Smooth muscle cell (in vitro differentiated cells): ENCODE results near the gene FBXW7. TPM values are rescaled to one million over a fixed set of nuclear protein-coding genes. Genes with fewer than 3 reads are reported as not detected.

Experiments used
- DNase-seq: peaks from one replicate; lab custom pipeline; 2025; ENCODE audit not compliant: unreplicated experiment; lab: John Stamatoyannopoulos, UW
- H2AFZ ChIP-seq: fragments of 200-600 bp; sonication (generic); 2 replicates; pipeline ENCODE4 v1.6.0; 2016; ENCODE audit warnings: antibody characterized with exemption, low read depth, mild to moderate bottlenecking
- H3F3A ChIP-seq: fragments of 200-600 bp; sonication (generic); 2 replicates; pipeline ENCODE4 v1.6.0; 2017; ENCODE audit warnings: antibody characterized with exemption, low read depth
- H3K27ac ChIP-seq: fragments of 200-600 bp; sonication (generic); 2 replicates; pipeline ENCODE4 v1.5.1; 2016; ENCODE audit warnings: low read depth, mild to moderate bottlenecking
- H3K27me3 ChIP-seq: fragments of 200-600 bp; sonication (generic); 2 replicates; pipeline ENCODE4 v1.6.1; 2016; ENCODE audit warnings: low read depth, mild to moderate bottlenecking
- H3K36me3 ChIP-seq: fragments of 200-600 bp; sonication (generic); 2 replicates; pipeline ENCODE4 v1.5.1; 2016; ENCODE audit warnings: low read depth
- H3K4me1 ChIP-seq: fragments of 200-600 bp; sonication (generic); 2 replicates; pipeline ENCODE4 v1.5.1; 2016; ENCODE audit warnings: low read depth
- H3K4me2 ChIP-seq: fragments of 200-600 bp; sonication (generic); 2 replicates; pipeline ENCODE4 v1.6.0; 2016; ENCODE audit warnings: mild to moderate bottlenecking
- H3K4me3 ChIP-seq: fragments of 200-600 bp; sonication (generic); 2 replicates; pipeline ENCODE4 v1.5.1; 2016; ENCODE audit warnings: mild to moderate bottlenecking
- H3K79me2 ChIP-seq: fragments of 200-600 bp; sonication (generic); 2 replicates; pipeline ENCODE4 v1.6.0; 2016; ENCODE audit warnings: low read depth, mild to moderate bottlenecking
- H3K9ac ChIP-seq: fragments of 200-600 bp; sonication (generic); 2 replicates; pipeline ENCODE4 v1.6.0; 2016; ENCODE audit warnings: low read depth
- H3K9me3 ChIP-seq: fragments of 200-600 bp; sonication (generic); replicated peaks from 2 replicates; pipeline ENCODE4 v1.5.1; 2016; ENCODE audit warnings: low read depth
- H4K20me1 ChIP-seq: fragments of 200-600 bp; sonication (generic); 2 replicates; pipeline ENCODE4 v1.6.0; 2016; ENCODE audit warnings: low read depth
- WGBS: methylation state at CpG from one replicate; pipeline ENCODE4 v1.1.7; 2016; ENCODE audit warnings: low lambda C conversion rate; 5-methylcytosine and 5-hydroxymethylcytosine counted together
- polyA plus RNA-seq: library from polyadenylated mRNA; unstranded; fragments of >200 nt; fragmentation: Nextera tagmentation; extraction: Ambion mirVana; gene quantifications from 2 replicates; pipeline ENCODE4 v1.2.1, GENCODE V29; 2016
- total RNA-seq: library from RNA; depleted of rRNA; stranded (reverse); fragments of >200 nt; gene quantifications from 2 replicates; pipeline ENCODE4 v1.2.3, GENCODE V29; 2014
- TF ChIP-seq, protein P1 (sequence below): fragments of 200-600 bp; sonication (generic); IDR thresholded peaks from 2 replicates; pipeline ENCODE4 v1.5.1; 2017; ENCODE audit warnings: borderline replicate concordance, mild to moderate bottlenecking, antibody characterized with exemption; ENCODE audit not compliant: insufficient read depth, poor library complexity, severe bottlenecking

FBXW7 gene
- total and polyA plus RNA-seq, 2 experiments from 2014 or later = 16.4 to 31.6 TPM

DNA sequence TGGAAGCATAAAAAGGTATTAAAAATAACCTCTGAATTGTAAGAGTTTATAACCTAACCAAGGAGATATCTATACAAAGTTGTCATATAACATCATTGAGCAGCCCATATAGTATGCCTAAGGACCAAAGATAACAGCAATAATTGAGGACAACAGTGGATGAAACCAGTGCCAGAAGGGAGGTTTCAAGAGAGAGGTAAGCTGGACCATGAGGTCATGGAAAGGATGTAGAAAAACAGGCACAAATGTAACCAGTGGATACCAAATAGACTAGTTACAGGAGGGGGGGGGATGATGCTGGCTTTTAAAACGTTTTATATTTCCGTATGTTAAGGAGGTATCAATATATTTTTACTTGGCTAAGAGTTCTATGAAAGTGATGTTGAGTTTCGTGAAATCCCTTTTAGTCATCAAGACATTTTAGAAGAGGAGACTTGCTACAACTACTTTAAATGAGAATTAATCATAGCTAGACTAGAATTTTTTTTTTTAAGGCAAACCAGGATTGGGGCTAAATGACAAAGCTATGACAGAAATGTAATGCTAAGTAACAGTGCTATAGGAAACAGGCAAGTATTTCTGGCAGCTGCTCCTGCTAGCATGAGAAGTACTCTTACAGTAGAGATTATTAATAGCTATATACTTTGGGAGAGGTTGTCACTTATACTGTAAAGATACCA, 161.1 kb downstream of the FBXW7 start:
- no peak overlapping the region for H3K4me2 ChIP-seq
- H2AFZ ChIP-seq = no peak overlapping the region
- TF ChIP-seq, protein P1, sequence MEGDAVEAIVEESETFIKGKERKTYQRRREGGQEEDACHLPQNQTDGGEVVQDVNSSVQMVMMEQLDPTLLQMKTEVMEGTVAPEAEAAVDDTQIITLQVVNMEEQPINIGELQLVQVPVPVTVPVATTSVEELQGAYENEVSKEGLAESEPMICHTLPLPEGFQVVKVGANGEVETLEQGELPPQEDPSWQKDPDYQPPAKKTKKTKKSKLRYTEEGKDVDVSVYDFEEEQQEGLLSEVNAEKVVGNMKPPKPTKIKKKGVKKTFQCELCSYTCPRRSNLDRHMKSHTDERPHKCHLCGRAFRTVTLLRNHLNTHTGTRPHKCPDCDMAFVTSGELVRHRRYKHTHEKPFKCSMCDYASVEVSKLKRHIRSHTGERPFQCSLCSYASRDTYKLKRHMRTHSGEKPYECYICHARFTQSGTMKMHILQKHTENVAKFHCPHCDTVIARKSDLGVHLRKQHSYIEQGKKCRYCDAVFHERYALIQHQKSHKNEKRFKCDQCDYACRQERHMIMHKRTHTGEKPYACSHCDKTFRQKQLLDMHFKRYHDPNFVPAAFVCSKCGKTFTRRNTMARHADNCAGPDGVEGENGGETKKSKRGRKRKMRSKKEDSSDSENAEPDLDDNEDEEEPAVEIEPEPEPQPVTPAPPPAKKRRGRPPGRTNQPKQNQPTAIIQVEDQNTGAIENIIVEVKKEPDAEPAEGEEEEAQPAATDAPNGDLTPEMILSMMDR = no peak
- H3K9ac ChIP-seq = no peak overlapping the region
- H4K20me1 ChIP-seq = peaks cover 31% of the 10 kb centered on the region
- H3K27ac ChIP-seq = peak overlapping the region; percentile 26
- no peaks in the 10 kb centered on the region for H3K27me3 ChIP-seq
- no peaks in the 10 kb centered on the region for H3K36me3 ChIP-seq
- 83% methylated on average over 3 of the region's 3 CpGs for WGBS
- peaks cover 6% of the 10 kb centered on the region for H3K79me2 ChIP-seq
- no peaks in the 10 kb centered on the region for H3F3A ChIP-seq
- no peak overlapping the region for H3K4me3 ChIP-seq
- H3K4me1 ChIP-seq = no peaks in the 10 kb centered on the region
- no peaks in the 10 kb centered on the region for H3K9me3 ChIP-seq
- DNase-seq = no peak

DNA sequence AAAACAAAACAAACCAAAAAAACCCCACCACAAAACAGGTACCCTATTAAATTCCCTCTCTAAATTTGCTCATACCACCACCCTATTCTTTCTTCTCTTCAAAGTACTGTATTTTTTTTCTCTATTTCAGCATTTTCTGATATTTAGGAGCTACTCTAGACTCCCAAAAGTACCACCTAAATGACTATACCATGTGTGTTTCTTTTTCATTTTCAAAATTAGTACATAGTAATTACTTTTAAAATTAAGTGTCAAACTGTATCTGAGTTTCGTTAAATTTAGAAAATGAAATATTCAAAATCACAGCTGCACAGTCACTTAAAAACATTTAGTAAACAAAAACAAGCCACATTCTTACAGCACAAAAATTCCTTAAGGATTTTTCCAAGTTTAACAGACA, 161.7 kb downstream of the FBXW7 start:
- H3K79me2 ChIP-seq = peaks cover 6% of the 10 kb centered on the region
- 88% methylated on average over 1 of the region's 1 CpG for WGBS
- no peaks in the 10 kb centered on the region for H3K4me1 ChIP-seq
- no peak overlapping the region for H3K9ac ChIP-seq
- H3K36me3 ChIP-seq = no peaks in the 10 kb centered on the region
- no peaks in the 10 kb centered on the region for H3F3A ChIP-seq
- H3K9me3 ChIP-seq = no peaks in the 10 kb centered on the region
- DNase-seq = no peak
- TF ChIP-seq, protein P1 = no peak
- no peak overlapping the region for H2AFZ ChIP-seq
- peaks cover 36% of the 10 kb centered on the region for H4K20me1 ChIP-seq
- no peak overlapping the region for H3K4me3 ChIP-seq
- H3K27ac ChIP-seq = peak overlapping the region; percentile 26
- no peaks in the 10 kb centered on the region for H3K27me3 ChIP-seq
- no peak overlapping the region for H3K4me2 ChIP-seq

DNA sequence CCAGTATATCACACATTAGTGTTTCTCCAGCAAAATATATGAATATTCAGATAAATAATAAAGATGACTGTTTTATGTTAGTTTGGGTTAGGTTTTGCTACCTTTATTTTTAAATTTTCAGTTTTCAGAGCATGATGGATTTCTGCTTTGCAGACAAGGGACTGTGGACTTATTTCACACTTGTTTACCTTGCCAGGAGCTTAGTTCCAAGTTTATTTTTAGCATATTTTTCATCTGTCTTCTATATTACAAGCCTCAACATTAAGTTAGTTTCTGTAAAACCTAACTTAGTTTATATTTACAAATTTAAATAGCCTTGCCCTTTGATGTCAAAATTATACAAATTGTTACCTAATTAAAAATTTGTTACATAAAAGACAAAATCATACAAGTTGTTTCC, 163.4 kb downstream of the FBXW7 start:
- DNase-seq = no peak
- Histone ChIP-seq H2AFZ (no peak overlapping the region), H3K4me3 (no peak overlapping the region), H3K9ac (no peak overlapping the region), H3K27ac (no peak overlapping the region), H3F3A (no peaks in the 10 kb centered on the region), H3K4me1 (no peaks in the 10 kb centered on the region), H3K27me3 (no peaks in the 10 kb centered on the region), H3K4me2 (no peak overlapping the region), H4K20me1 (peaks cover 44% of the 10 kb centered on the region), H3K79me2 (no peaks in the 10 kb centered on the region), H3K9me3 (no peaks in the 10 kb centered on the region), H3K36me3 (no peaks in the 10 kb centered on the region)
- TF ChIP-seq, protein P1 = no peak

DNA sequence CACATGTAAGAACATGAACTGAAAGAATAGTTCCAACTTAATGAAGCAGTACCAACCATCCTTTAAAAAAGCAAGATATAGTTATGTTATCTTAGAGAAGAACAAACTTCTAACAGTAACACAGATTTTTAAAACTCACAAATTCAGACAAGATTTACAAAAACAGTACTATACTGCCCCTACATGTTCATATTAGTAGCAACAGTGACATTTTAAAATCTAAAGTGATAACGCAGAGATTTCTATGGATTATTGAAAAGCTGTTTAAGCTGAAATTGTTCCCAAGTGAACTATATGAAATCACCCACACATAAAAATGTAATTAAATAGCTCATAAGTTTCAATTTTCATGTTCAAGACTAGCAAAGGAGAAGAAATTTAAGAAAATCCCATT, 166.0 kb downstream of the FBXW7 start:
- H3K4me1 ChIP-seq = no peaks in the 10 kb centered on the region
- WGBS = 83% methylated on average over 1 of the region's 1 CpG
- H3K4me3 ChIP-seq = no peak overlapping the region
- no peaks in the 10 kb centered on the region for H3K27me3 ChIP-seq
- H2AFZ ChIP-seq = no peak overlapping the region
- no peak overlapping the region for H3K4me2 ChIP-seq
- H3K9me3 ChIP-seq = no peaks in the 10 kb centered on the region
- H3F3A ChIP-seq = no peaks in the 10 kb centered on the region
- no peak overlapping the region for H3K9ac ChIP-seq
- peaks cover 42% of the 10 kb centered on the region for H4K20me1 ChIP-seq
- TF ChIP-seq, protein P1 = peak; percentile 40
- no peak overlapping the region for H3K27ac ChIP-seq
- H3K36me3 ChIP-seq = no peaks in the 10 kb centered on the region
- no peaks in the 10 kb centered on the region for H3K79me2 ChIP-seq
- DNase-seq = no peak
